ENCODE data around the gene AADAC.
A peak's percentile ranks its signal among the peaks of the same experiment; 100 is the strongest.

AADAC gene

DNA sequence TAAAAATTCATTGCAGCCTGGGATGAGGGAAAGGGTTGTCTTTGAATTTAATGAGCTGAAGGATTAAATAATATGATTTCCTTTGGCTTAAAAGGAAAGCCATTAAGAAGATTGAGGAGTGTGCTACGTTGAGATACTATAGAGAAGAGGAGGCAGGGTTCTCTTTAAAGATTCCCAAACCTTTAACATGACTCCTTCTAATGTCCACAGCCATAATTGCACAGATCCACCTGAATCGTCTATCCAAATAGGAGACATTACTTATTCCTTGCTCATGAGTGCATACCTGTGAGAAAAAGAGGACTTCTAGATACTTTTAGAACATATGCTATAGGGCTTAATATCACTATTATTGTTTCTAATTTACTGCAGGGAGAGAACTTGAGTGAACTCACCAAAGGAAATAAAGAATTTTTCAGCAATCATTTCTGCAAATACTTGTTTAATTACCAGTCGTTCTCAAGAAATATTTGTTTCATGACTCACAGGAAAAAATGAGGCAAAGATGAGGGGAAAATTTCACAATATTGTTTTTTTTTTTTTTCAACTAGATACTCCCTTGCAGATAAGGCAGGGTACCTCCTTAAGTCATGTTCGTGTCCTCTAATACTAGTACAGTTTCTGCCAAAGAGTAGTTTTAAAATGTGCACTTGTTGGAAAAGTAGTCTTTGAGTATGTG lies 50.6 kb downstream of the AADAC start:
- Mint-ChIP-seq H3K4me3 (no peak overlapping the region), H3K36me3 (ENCODE audit: low read depth) (no peaks in the 10 kb centered on the region), H3K27ac (peak overlapping the region; percentile 16 to 69 (median 19)), H3K9me3 (no peaks in the 10 kb centered on the region), H3K4me1 (peaks cover 31% of the 10 kb centered on the region), H3K27me3 (ENCODE audit: low read depth) (no peaks in the 10 kb centered on the region)
- TF ChIP-seq, protein P1, sequence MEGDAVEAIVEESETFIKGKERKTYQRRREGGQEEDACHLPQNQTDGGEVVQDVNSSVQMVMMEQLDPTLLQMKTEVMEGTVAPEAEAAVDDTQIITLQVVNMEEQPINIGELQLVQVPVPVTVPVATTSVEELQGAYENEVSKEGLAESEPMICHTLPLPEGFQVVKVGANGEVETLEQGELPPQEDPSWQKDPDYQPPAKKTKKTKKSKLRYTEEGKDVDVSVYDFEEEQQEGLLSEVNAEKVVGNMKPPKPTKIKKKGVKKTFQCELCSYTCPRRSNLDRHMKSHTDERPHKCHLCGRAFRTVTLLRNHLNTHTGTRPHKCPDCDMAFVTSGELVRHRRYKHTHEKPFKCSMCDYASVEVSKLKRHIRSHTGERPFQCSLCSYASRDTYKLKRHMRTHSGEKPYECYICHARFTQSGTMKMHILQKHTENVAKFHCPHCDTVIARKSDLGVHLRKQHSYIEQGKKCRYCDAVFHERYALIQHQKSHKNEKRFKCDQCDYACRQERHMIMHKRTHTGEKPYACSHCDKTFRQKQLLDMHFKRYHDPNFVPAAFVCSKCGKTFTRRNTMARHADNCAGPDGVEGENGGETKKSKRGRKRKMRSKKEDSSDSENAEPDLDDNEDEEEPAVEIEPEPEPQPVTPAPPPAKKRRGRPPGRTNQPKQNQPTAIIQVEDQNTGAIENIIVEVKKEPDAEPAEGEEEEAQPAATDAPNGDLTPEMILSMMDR (IDR thresholded peaks at IDR 0.05; ENCODE audit: unreplicated experiment in 3 of 3): no peak

GRCh38 chr3:151866711-151867410 lies 52.9 kb downstream of the AADAC start:
- no peaks in the 10 kb centered on the region for H3K9me3 Mint-ChIP-seq
- H3K4me3 Mint-ChIP-seq: no peak overlapping the region
- no peaks in the 10 kb centered on the region for H3K36me3 Mint-ChIP-seq (ENCODE audit: low read depth)
- H3K27ac Mint-ChIP-seq: peak overlapping the region; percentile 70 to 82 (median 79)
- H3K4me1 Mint-ChIP-seq: peaks cover 28% of the 10 kb centered on the region
- no peaks in the 10 kb centered on the region for H3K27me3 Mint-ChIP-seq (ENCODE audit: low read depth)
- TF ChIP-seq, protein P1 (IDR thresholded peaks at IDR 0.05; ENCODE audit: unreplicated experiment in 3 of 3): no peak

GRCh38 chr3:151867666-151868065 lies 53.8 kb downstream of the AADAC start:
- no peaks in the 10 kb centered on the region for H3K36me3 Mint-ChIP-seq (ENCODE audit: low read depth)
- peaks cover 28% of the 10 kb centered on the region for H3K4me1 Mint-ChIP-seq
- H3K9me3 Mint-ChIP-seq: no peaks in the 10 kb centered on the region
- H3K27ac Mint-ChIP-seq: peak overlapping the region in 2 of 3 experiments; percentile 48 to 79
- no peak overlapping the region for H3K4me3 Mint-ChIP-seq
- TF ChIP-seq, protein P1 (IDR thresholded peaks at IDR 0.05; ENCODE audit: unreplicated experiment in 3 of 3): no peak
- H3K27me3 Mint-ChIP-seq (ENCODE audit: low read depth): no peaks in the 10 kb centered on the region

DNA sequence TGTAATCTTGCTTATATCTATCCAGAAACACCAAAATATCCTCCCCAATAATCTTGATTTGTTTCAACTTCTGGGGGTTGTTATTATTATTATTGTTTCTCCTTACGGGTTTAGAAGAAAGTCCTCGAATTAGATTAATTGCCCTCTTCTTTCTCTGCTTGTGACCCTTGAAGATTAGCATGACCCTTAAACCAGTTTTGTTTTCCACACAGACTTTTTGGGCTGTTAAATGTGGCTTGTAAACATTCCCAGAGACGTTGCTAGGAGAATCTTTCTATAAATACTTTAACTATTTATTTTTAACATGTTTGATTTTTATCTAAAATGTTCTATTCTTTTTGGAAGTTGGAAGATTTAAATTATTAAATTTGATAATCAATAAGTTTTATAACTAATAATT lies 55.3 kb downstream of the AADAC start:
- TF ChIP-seq, protein P1 (IDR thresholded peaks at IDR 0.05; ENCODE audit: unreplicated experiment in 3 of 3): no peak
- Mint-ChIP-seq H3K4me3 (no peak overlapping the region), H3K27me3 (ENCODE audit: low read depth) (no peaks in the 10 kb centered on the region), H3K4me1 (peaks cover 24% of the 10 kb centered on the region), H3K9me3 (no peaks in the 10 kb centered on the region), H3K27ac (no peak overlapping the region), H3K36me3 (ENCODE audit: low read depth) (no peaks in the 10 kb centered on the region)

DNA sequence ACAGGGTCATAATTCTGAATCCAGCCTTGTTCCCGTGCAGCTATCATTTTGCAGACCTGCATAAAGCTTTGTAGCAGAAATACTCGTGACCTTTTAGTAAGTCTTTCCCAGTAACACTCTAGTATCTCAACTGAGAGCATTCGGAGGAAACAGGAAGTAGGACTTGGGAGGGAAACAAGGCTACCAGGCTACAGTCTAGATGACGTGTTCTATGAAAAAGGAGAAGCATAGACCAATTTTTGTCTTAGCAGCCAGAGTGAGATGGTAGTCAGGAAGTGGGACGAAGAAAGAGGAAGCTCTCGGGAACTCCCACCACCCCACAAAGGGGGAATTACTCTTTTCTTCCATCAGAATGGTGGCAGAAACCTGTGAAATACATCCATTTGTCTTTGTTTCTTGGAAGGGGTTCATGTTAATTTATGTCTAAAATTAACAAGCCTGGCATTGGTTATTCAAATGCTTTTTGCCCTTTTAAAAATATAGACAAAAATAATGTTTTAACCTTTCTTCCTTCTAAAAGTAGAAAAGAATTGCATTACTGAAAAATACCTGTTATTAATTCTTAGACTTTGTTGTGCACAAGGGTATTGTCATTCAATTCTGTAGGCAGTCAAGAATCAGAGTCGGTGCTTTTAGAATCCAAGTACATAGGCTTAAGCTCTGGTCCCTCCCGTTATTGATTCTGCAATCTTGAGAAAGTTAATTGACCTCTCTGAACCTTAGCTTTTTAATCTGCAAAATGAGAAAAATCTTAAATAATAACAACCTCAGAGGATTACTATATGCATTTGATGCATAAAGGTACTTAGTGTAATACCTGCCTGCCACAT lies 57.9 kb downstream of the AADAC start:
- Mint-ChIP-seq H3K27ac (peak overlapping the region; percentile 24 to 96 (median 85)), H3K4me3 (no peak overlapping the region)

More for the DNA sequence above, 57.9 kb downstream of the AADAC start:
- H3K27me3 Mint-ChIP-seq (ENCODE audit: low read depth): no peaks in the 10 kb centered on the region
- no peaks in the 10 kb centered on the region for H3K9me3 Mint-ChIP-seq
- H3K36me3 Mint-ChIP-seq (ENCODE audit: low read depth): no peaks in the 10 kb centered on the region
- TF ChIP-seq, protein P1 (IDR thresholded peaks at IDR 0.05; ENCODE audit: unreplicated experiment in 3 of 3): no peak
- peaks cover 21% of the 10 kb centered on the region for H3K4me1 Mint-ChIP-seq

All from nephron (organoid).